Measurements from ENCODE around the gene AGBL1. TPM values are rescaled to one million over a fixed set of nuclear protein-coding genes. Genes with fewer than 3 reads are reported as not detected.

The AGBL1 gene
- total RNA-seq, 1 donor from 2014 or later: 0.07 TPM

DNA sequence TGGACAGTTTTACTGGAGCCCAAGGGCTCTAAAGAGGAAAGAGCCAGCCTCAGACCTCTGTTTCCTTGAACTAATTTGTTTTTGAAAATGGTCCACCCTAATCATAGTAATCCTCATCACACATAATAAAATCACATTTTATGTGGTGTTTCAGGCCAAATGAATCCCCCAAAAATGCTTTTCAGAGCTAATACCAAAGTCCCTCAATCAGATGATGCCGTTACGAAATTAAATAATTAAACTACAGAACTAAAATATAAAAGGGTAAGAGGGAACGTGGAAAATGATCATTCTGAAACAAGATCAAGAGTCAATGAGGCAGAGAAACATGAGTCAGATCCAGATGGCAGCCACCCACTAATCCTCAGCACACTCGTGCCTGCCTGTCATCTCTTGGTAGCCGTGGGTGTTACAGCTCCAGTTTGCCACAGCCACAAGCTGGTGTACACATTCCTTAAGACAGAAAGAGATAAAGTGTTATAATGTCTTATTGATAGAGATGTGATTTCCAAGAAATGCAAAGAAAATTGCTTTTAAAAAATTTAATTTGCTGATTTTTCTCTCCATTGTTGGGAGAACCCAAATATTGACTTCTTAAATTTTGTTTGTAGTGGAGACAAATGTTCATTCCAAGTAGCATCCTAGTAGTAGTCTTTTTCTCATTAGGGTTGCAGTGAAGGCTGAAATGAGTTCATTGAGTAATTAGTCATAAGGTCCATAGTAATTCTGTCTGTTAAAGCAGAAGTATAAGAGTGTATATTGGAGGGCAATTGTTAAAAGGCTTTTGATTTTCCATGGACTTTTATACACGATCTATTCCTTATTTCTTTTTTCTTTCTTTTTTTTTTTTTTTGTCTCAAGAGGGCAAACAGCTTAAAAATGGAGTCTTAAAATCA is 104.2 kb downstream of the AGBL1 start:
- Mint-ChIP-seq H3K9me3 (peaks cover 4% of the 10 kb centered on the region), H3K4me3 (no peak overlapping the region), H3K27ac (no peak overlapping the region), H3K4me1 (ENCODE audit: unreplicated experiment) (no peaks in the 10 kb centered on the region), H3K27me3 (peaks cover 8% of the 10 kb centered on the region), H3K36me3 (no peaks in the 10 kb centered on the region)
- TF ChIP-seq, protein P1, sequence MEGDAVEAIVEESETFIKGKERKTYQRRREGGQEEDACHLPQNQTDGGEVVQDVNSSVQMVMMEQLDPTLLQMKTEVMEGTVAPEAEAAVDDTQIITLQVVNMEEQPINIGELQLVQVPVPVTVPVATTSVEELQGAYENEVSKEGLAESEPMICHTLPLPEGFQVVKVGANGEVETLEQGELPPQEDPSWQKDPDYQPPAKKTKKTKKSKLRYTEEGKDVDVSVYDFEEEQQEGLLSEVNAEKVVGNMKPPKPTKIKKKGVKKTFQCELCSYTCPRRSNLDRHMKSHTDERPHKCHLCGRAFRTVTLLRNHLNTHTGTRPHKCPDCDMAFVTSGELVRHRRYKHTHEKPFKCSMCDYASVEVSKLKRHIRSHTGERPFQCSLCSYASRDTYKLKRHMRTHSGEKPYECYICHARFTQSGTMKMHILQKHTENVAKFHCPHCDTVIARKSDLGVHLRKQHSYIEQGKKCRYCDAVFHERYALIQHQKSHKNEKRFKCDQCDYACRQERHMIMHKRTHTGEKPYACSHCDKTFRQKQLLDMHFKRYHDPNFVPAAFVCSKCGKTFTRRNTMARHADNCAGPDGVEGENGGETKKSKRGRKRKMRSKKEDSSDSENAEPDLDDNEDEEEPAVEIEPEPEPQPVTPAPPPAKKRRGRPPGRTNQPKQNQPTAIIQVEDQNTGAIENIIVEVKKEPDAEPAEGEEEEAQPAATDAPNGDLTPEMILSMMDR (conservative IDR thresholded peaks at IDR 0.05): no peak
- no peak for DNase-seq (ENCODE audit: extremely low spot score, unreplicated experiment)

DNA sequence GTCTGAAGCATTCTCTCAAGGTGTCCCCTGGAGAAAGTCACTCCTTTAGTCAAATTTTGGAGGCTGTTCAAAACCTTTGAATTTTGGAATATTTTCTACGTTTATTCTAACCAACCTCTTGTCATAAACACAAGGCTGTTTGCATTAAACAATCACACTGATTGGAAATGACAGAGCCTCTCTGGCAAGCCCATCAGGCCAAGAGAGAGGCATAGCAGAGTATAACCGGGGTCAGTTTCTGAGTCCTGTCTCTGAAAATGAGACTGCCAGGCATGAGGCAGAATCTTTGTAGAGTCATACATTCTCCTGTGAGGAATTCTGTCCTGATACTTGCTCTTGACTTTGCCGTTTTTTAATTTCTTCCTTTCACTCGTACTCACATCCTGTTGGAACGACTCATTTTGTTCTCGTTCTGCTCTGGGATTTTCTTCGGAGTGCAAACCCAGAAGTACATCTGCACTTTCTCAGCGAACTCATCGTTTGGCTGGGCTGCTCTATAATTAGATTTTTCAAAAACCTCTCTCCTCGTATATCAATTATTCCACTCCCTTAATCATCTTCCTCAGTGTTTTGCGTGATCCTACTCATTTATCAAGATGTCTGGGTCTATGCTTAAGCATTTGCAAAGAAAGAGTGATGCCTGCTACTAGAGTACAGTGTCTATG is 114.2 kb downstream of the AGBL1 start:
- TF ChIP-seq, protein P1 (conservative IDR thresholded peaks at IDR 0.05): no peak
- Mint-ChIP-seq H3K27ac (no peak overlapping the region), H3K4me3 (no peak overlapping the region)

DNA sequence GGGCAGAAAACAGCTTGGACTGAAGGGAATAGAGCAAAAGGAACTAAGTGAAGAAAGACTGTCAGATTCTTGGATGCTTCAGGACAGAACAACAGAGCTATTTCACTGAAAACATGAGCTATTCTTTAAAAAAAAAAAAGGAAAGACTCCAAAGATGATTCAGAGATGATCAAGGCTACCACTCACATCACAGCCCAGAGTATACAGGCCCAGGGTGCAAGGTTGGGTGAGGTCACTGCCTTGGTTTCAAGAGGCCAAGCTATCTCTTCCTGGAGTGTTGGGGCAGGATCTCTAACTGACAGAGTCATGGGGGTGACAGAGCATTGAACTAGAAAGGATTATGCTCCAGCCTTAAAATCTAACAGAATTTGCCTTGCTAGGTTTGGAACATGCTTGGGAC is 118.1 kb downstream of the AGBL1 start:
- no peak overlapping the region for H3K27ac Mint-ChIP-seq
- TF ChIP-seq, protein P1 (conservative IDR thresholded peaks at IDR 0.05): no peak
- H3K36me3 Mint-ChIP-seq: no peaks in the 10 kb centered on the region
- H3K4me1 Mint-ChIP-seq (ENCODE audit: unreplicated experiment): no peaks in the 10 kb centered on the region
- H3K27me3 Mint-ChIP-seq: peaks cover 30% of the 10 kb centered on the region
- no peaks in the 10 kb centered on the region for H3K9me3 Mint-ChIP-seq
- no peak overlapping the region for H3K4me3 Mint-ChIP-seq
- no peak for DNase-seq (ENCODE audit: extremely low spot score, unreplicated experiment)

More for the DNA sequence above, 114.2 kb downstream of the AGBL1 start:
- Mint-ChIP-seq H3K9me3 (no peaks in the 10 kb centered on the region), H3K36me3 (no peaks in the 10 kb centered on the region), H3K27me3 (peaks cover 23% of the 10 kb centered on the region), H3K4me1 (ENCODE audit: unreplicated experiment) (peaks cover 5% of the 10 kb centered on the region)
- no peak for DNase-seq (ENCODE audit: extremely low spot score, unreplicated experiment)

DNA sequence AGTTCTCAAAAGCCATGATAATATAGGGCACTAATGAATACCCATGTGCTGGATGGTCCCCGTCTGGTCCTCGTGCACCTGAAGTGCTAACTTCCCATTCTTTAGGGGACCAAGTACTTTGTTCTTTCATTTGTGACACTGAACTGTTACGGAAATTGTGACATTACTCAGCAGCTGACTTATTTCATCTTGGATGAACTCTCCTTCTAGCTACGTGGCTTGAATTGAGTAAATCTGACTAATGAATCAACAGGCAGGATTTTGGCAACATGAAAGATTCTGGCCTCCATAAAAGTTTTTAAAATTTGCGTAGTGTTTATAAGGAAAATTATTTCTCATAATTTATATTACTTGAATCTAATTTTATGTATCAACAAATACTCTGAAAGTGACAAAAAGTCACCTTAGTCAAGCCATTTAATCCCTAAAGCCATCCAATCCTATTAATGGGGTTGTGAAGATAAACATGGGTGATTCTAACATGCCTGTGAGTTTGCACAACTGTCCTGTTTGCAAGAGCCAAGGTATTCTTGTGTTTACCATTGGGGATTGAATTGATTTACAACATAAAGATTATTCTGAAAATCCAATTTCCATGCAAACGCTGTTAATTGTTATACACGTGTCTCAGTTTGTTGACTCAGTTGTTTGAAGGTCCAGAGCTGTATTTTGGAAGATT is 119.9 kb downstream of the AGBL1 start:
- Mint-ChIP-seq H3K9me3 (no peaks in the 10 kb centered on the region), H3K27me3 (peaks cover 26% of the 10 kb centered on the region), H3K4me3 (no peak overlapping the region), H3K27ac (no peak overlapping the region), H3K36me3 (no peaks in the 10 kb centered on the region), H3K4me1 (ENCODE audit: unreplicated experiment) (no peaks in the 10 kb centered on the region)
- DNase-seq (ENCODE audit: extremely low spot score, unreplicated experiment): no peak
- TF ChIP-seq, protein P1 (conservative IDR thresholded peaks at IDR 0.05): no peak

DNA sequence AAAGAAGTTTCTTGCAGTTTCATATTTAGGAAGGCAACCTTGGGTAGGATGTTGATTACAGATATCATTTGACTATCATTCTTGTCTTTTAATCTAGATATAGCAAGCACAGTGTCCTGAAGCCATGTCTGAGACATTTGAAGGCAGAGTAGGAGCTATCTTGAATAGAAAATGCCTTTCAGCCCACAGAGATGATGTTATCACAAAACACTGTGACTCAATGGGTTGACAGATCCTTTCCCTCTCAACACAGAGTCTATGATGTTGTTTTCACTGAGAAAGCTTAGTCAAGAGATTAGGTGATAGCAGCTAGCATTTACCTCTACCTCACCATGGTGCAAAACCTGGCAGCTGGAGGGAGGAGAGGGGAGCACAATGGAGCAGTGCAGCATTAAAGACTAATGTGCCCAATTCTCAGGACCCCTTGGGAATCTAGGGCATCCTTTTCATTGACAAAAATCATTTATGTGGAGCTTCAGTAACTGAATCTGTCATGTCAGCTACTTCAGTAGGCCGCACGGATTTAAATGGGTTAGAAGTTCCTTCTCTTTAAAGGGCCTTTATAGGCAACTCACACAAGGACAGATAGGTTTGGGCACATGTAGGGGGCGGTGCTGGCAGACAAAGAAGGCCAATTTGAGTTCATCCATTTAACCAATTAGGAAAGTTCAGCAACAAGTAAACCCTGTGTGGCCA is 121.8 kb downstream of the AGBL1 start:
- TF ChIP-seq, protein P1 (conservative IDR thresholded peaks at IDR 0.05): no peak
- Mint-ChIP-seq H3K4me3 (no peak overlapping the region), H3K4me1 (ENCODE audit: unreplicated experiment) (no peaks in the 10 kb centered on the region), H3K27me3 (peaks cover 21% of the 10 kb centered on the region), H3K9me3 (no peaks in the 10 kb centered on the region), H3K27ac (no peak overlapping the region), H3K36me3 (no peaks in the 10 kb centered on the region)
- no peak for DNase-seq (ENCODE audit: extremely low spot score, unreplicated experiment)

Measured in type B pancreatic cell (in vitro differentiated cells).